ENCODE data around the gene TEAD1.

TEAD1 gene

GRCh38 chr11:12642040-12642439 is 32.2 kb upstream of the TEAD1 start:
- no peaks in the 10 kb centered on the region for H3K9me2 ChIP-seq (replicated peaks; ENCODE audit: control insufficient read depth, low read length)
- no peak overlapping the region for H3K4me2 ChIP-seq (ENCODE audit: low read length)
- TF ChIP-seq CTCF (IDR thresholded peaks at IDR 0.05; ENCODE audit: low read depth, low read length, poor library complexity, severe bottlenecking): no peak
- TF ChIP-seq EZH2phosphoT487 (IDR thresholded peaks at IDR 0.05; ENCODE audit: borderline replicate concordance, low read length): no peak
- no peak overlapping the region for H3K27ac ChIP-seq (ENCODE audit: low read depth, low read length)
- H3K79me2 ChIP-seq (ENCODE audit: control insufficient read depth, low read length): no peaks in the 10 kb centered on the region
- H3K27me3 ChIP-seq (ENCODE audit: control insufficient read depth, low read length): no peaks in the 10 kb centered on the region
- no peaks in the 10 kb centered on the region for H4K20me1 ChIP-seq (ENCODE audit: control insufficient read depth, insufficient read depth, low read depth, low read length)
- H3K9me3 ChIP-seq (ENCODE audit: control insufficient read depth, insufficient read depth, low read length): no peaks in the 10 kb centered on the region
- no peaks in the 10 kb centered on the region for H3F3A ChIP-seq (ENCODE audit: control insufficient read depth, insufficient read depth)
- no peak overlapping the region for H3K4me3 ChIP-seq (ENCODE audit: low read length)
- no peaks in the 10 kb centered on the region for H3K36me3 ChIP-seq (ENCODE audit: control insufficient read depth, low read length)
- no peaks in the 10 kb centered on the region for H3K4me1 ChIP-seq (ENCODE audit: control insufficient read depth, low read length)

- Histone ChIP-seq H3K9me2 (replicated peaks; ENCODE audit: control insufficient read depth, low read length) (no peaks in the 10 kb centered on the region), H3K4me3 (ENCODE audit: low read length) (no peak overlapping the region), H3K36me3 (ENCODE audit: control insufficient read depth, low read length) (no peaks in the 10 kb centered on the region), H3F3A (ENCODE audit: control insufficient read depth, insufficient read depth) (no peaks in the 10 kb centered on the region), H3K27ac (ENCODE audit: low read depth, low read length) (no peak overlapping the region), H3K27me3 (ENCODE audit: control insufficient read depth, low read length) (no peaks in the 10 kb centered on the region), H3K4me1 (ENCODE audit: control insufficient read depth, low read length) (no peaks in the 10 kb centered on the region), H3K9me3 (ENCODE audit: control insufficient read depth, insufficient read depth, low read length) (no peaks in the 10 kb centered on the region), H3K79me2 (ENCODE audit: control insufficient read depth, low read length) (no peaks in the 10 kb centered on the region), H4K20me1 (ENCODE audit: control insufficient read depth, insufficient read depth, low read depth, low read length) (no peaks in the 10 kb centered on the region), H3K4me2 (ENCODE audit: low read length) (no peak overlapping the region)
- TF ChIP-seq EZH2phosphoT487 (IDR thresholded peaks at IDR 0.05; ENCODE audit: borderline replicate concordance, low read length) (no peak), CTCF (IDR thresholded peaks at IDR 0.05; ENCODE audit: low read depth, low read length, poor library complexity, severe bottlenecking) (no peak)
Observed at GRCh38 chr11:12642806-12643428, 31.3 kb upstream of the TEAD1 start.

DNA sequence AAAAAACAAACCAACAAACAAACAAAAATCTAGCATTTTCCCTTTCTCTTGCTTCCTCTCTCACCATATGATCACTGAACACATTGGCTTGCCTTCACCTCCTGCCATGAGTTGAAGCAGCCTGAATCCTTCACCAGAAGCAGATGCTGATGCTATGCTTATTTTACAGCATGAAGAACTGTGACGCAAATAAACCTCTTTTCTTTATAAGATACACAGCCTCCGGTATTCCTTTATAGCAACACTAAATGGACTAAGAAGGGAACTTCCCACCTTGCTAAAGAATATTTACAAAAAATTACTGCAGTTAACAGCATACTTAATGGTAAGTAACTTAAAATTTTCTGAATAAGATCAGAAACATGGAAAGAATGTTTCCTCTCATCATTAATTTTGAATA is 27.7 kb upstream of the TEAD1 start:
- Histone ChIP-seq H3K27ac (ENCODE audit: low read depth, low read length) (no peak overlapping the region), H3K9me2 (replicated peaks; ENCODE audit: control insufficient read depth, low read length) (no peaks in the 10 kb centered on the region), H3K9me3 (ENCODE audit: control insufficient read depth, insufficient read depth, low read length) (no peaks in the 10 kb centered on the region), H3K27me3 (ENCODE audit: control insufficient read depth, low read length) (no peaks in the 10 kb centered on the region), H3K4me1 (ENCODE audit: control insufficient read depth, low read length) (no peaks in the 10 kb centered on the region), H3K4me2 (ENCODE audit: low read length) (no peak overlapping the region), H3K36me3 (ENCODE audit: control insufficient read depth, low read length) (no peaks in the 10 kb centered on the region), H3F3A (ENCODE audit: control insufficient read depth, insufficient read depth) (no peaks in the 10 kb centered on the region), H3K4me3 (ENCODE audit: low read length) (no peak overlapping the region), H4K20me1 (ENCODE audit: control insufficient read depth, insufficient read depth, low read depth, low read length) (no peaks in the 10 kb centered on the region), H3K79me2 (ENCODE audit: control insufficient read depth, low read length) (no peaks in the 10 kb centered on the region)
- TF ChIP-seq EZH2phosphoT487 (IDR thresholded peaks at IDR 0.05; ENCODE audit: borderline replicate concordance, low read length) (no peak), CTCF (IDR thresholded peaks at IDR 0.05; ENCODE audit: low read depth, low read length, poor library complexity, severe bottlenecking) (no peak)
